H1 (cell line): Measurements from ENCODE around the gene CEACAM8. TPM values are rescaled to one million over a fixed set of nuclear protein-coding genes. Genes with fewer than 3 reads are reported as not detected.

ENCODE experiments used
- CTCF ChIA-PET: fragments of 300-600 bp; sonication (Branson Sonifier 250); formaldehyde crosslinking; loops from one replicate; lab custom pipeline; 2021; ENCODE audit not compliant: partially characterized antibody; lab: Charles Lee
- POLR2A ChIA-PET: fragments of 300-600 bp; sonication (Branson Sonifier 250); formaldehyde crosslinking; loops from one replicate; lab custom pipeline; 2021; ENCODE audit warnings: inconsistent platforms; ENCODE audit not compliant: partially characterized antibody; lab: Charles Lee
- DNase-seq, 2 experiments: peaks; one replicate each; pipeline versions ENCODE4 v3.0.0 to v3.0.0-alpha.2; 2010 to 2022; ENCODE audit warnings: low spot score in 2 of 2, low read depth in 1 of 2, mixed read lengths in 1 of 2
- FAIRE-seq: peaks from 2 replicates; lab custom pipeline; 2011; peaks lifted over from hg19 to GRCh38; lab: Jason Lieb, UNC
- H2AFZ ChIP-seq: 2 replicates; pipeline ENCODE4 v1.8.1; 2012; ENCODE audit warnings: low read length, inconsistent platforms
- H2AK5ac ChIP-seq: 2 replicates; pipeline ENCODE4 v1.6.1; 2013; ENCODE audit warnings: low read depth, low read length
- H2BK120ac ChIP-seq: replicated peaks from 2 replicates; pipeline ENCODE3; 2013; ENCODE audit warnings: low read depth, low read length, inconsistent platforms
- H2BK12ac ChIP-seq: 2 replicates; pipeline ENCODE4 v1.6.1; 2013; ENCODE audit warnings: low read depth, low read length
- H2BK15ac ChIP-seq: 2 replicates; pipeline ENCODE4 v1.6.1; 2013; ENCODE audit warnings: low read length
- H2BK20ac ChIP-seq: 2 replicates; pipeline ENCODE4 v1.6.1; 2013; ENCODE audit warnings: low read length
- H2BK5ac ChIP-seq: 2 replicates; pipeline ENCODE4 v1.6.1; 2013; ENCODE audit warnings: low read depth, low read length
- H3K14ac ChIP-seq: 2 replicates; pipeline ENCODE4 v1.6.1; 2013; ENCODE audit warnings: inconsistent platforms; ENCODE audit not compliant: insufficient read length
- H3K18ac ChIP-seq: 2 replicates; pipeline ENCODE4 v1.6.1; 2013; ENCODE audit warnings: low read length; ENCODE audit errors: extremely low read depth
- H3K23ac ChIP-seq: 2 replicates; pipeline ENCODE4 v1.6.1; 2013; ENCODE audit warnings: inconsistent platforms; ENCODE audit not compliant: insufficient read length
- H3K23me2 ChIP-seq: 2 replicates; pipeline ENCODE4 v1.6.1; 2013; ENCODE audit warnings: low read depth, low read length
- H3K27ac ChIP-seq: 2 replicates; pipeline ENCODE4 v1.6.1; 2011; ENCODE audit warnings: low read depth, low read length, inconsistent platforms
- H3K27me3 ChIP-seq, 4 experiments: replicated peaks in 1 of 4; 1 replicate in 1 of 4; 2 replicates in 3 of 4; pipeline versions ENCODE4 v1.6.1 to v1.8.1; 2011 to 2013; ENCODE audit warnings: low read length in 3 of 4, mild to moderate bottlenecking in 3 of 4, inconsistent platforms in 2 of 4, mixed read lengths in 2 of 4, moderate library complexity in 1 of 4; ENCODE audit not compliant: control insufficient read depth in 3 of 4, insufficient read depth in 3 of 4; ENCODE audit errors: extremely low read depth in 1 of 4
- H3K36me3 ChIP-seq, 4 experiments: 2 replicates each; pipeline versions ENCODE4 v1.6.1 to v1.8.1; 2011 to 2013; ENCODE audit warnings: mild to moderate bottlenecking in 4 of 4, low read length in 3 of 4, moderate library complexity in 2 of 4, control low read depth in 1 of 4, inconsistent platforms in 1 of 4; ENCODE audit not compliant: insufficient read depth in 4 of 4, control insufficient read depth in 2 of 4
- H3K4ac ChIP-seq: replicated peaks from 2 replicates; pipeline ENCODE3; 2013; ENCODE audit warnings: low read length, low read depth, mixed read lengths, inconsistent platforms; ENCODE audit not compliant: insufficient read length
- H3K4me1 ChIP-seq, 4 experiments: replicated peaks in 1 of 4; 1 replicate in 1 of 4; 2 replicates in 3 of 4; pipeline versions ENCODE4 v1.6.1 to v1.8.1; 2011 to 2013; ENCODE audit warnings: low read length in 3 of 4, inconsistent platforms in 2 of 4, mixed read lengths in 1 of 4; ENCODE audit not compliant: insufficient read depth in 4 of 4, control insufficient read depth in 3 of 4
- H3K4me2 ChIP-seq, 2 experiments: 2 replicates each; pipeline versions ENCODE4 v1.6.1 to v1.8.1; 2011 to 2013; ENCODE audit warnings: low read depth in 2 of 2, low read length in 2 of 2, control low read depth in 1 of 2, inconsistent platforms in 1 of 2, mild to moderate bottlenecking in 1 of 2; ENCODE audit not compliant: insufficient read depth in 1 of 2
- H3K4me3 ChIP-seq, 4 experiments: fragments of 200-600, 300-600 bp in 1 of 4; sonication (generic), shearing (Covaris generic), sonication (Bioruptor Twin) in 1 of 4; 2 replicates each; pipeline versions ENCODE4 v1.5.1 to v1.8.1; 2011 to 2016; ENCODE audit warnings: low read length in 4 of 4, low read depth in 3 of 4, control low read depth in 2 of 4, inconsistent platforms in 2 of 4, mild to moderate bottlenecking in 2 of 4, mixed read lengths in 1 of 4, moderate library complexity in 1 of 4; ENCODE audit not compliant: insufficient read depth in 2 of 4; ENCODE audit errors: extremely low read depth in 1 of 4
- H3K56ac ChIP-seq: replicated peaks from 2 replicates; pipeline ENCODE3; 2013; ENCODE audit warnings: low read depth, mild to moderate bottlenecking, mixed read lengths, low read length, inconsistent platforms; ENCODE audit not compliant: insufficient read length
- H3K79me1 ChIP-seq: 2 replicates; pipeline ENCODE4 v1.6.1; 2013; ENCODE audit warnings: low read depth, low read length, control low read depth
- H3K79me2 ChIP-seq, 2 experiments: 2 replicates each; pipeline versions ENCODE4 v1.6.1 to v1.8.1; 2012 to 2013; ENCODE audit warnings: low read length in 2 of 2, mild to moderate bottlenecking in 2 of 2, inconsistent platforms in 1 of 2; ENCODE audit not compliant: insufficient read depth in 2 of 2, control insufficient read depth in 1 of 2
- H3K9ac ChIP-seq, 4 experiments: replicated peaks in 1 of 4; 1 replicate in 1 of 4; 2 replicates in 3 of 4; pipeline versions ENCODE4 v1.6.1 to v1.8.1; 2011 to 2013; ENCODE audit warnings: low read depth in 3 of 4, low read length in 3 of 4, control low read depth in 2 of 4, mild to moderate bottlenecking in 2 of 4, moderate library complexity in 2 of 4, inconsistent platforms in 1 of 4; ENCODE audit errors: extremely low read depth in 1 of 4
- H3K9me3 ChIP-seq, 2 experiments: 2 replicates each; pipeline versions ENCODE4 v1.6.1 to v1.8.1; 2012 to 2013; ENCODE audit warnings: mild to moderate bottlenecking in 2 of 2, moderate library complexity in 2 of 2, control low read depth in 1 of 2, inconsistent platforms in 1 of 2, low read depth in 1 of 2, low read length in 1 of 2, mixed read lengths in 1 of 2; ENCODE audit not compliant: insufficient read depth in 2 of 2
- H4K20me1 ChIP-seq, 2 experiments: replicated peaks in 1 of 2; 2 replicates each; pipeline versions ENCODE3 to v1.8.1; 2011 to 2013; ENCODE audit warnings: inconsistent platforms in 2 of 2, low read length in 2 of 2, mild to moderate bottlenecking in 1 of 2; ENCODE audit not compliant: insufficient read depth in 2 of 2, control insufficient read depth in 1 of 2
- H4K5ac ChIP-seq: 2 replicates; pipeline ENCODE4 v1.6.1; 2013; ENCODE audit warnings: low read length, low read depth, mixed read lengths, inconsistent platforms; ENCODE audit not compliant: insufficient read length
- H4K8ac ChIP-seq: 2 replicates; pipeline ENCODE4 v1.8.0; 2013; ENCODE audit warnings: mild to moderate bottlenecking, moderate library complexity, low read length, inconsistent platforms; ENCODE audit not compliant: insufficient read depth; ENCODE audit errors: extremely low read depth
- H4K91ac ChIP-seq: replicated peaks from 2 replicates; pipeline ENCODE3; 2013; ENCODE audit warnings: low read length, mixed read lengths, inconsistent platforms; ENCODE audit not compliant: insufficient read length
- BCL11A ChIP-seq, 2 experiments: IDR thresholded peaks; one replicate each; pipeline ENCODE4 v1.6.1; 2011; ENCODE audit warnings: low read depth in 2 of 2, low read length in 2 of 2, mild to moderate bottlenecking in 2 of 2
- GTF2F1 ChIP-seq: IDR thresholded peaks from 2 replicates; pipeline ENCODE4 v1.6.1; 2012; ENCODE audit warnings: low read depth, low read length, improper control_type of control experiment, borderline replicate concordance
- HDAC2 ChIP-seq, 2 experiments: fragments of 300-600 bp in 1 of 2; sonication (generic) in 1 of 2; IDR thresholded peaks; 2 replicates each; pipeline ENCODE4 v1.6.1; 2011 to 2012; ENCODE audit warnings: low read depth in 2 of 2, low read length in 2 of 2, mild to moderate bottlenecking in 2 of 2, moderate library complexity in 2 of 2, borderline replicate concordance in 1 of 2, inconsistent platforms in 1 of 2
- HDAC6 ChIP-seq: IDR thresholded peaks from one replicate; pipeline ENCODE4 v1.7.1; 2012; ENCODE audit warnings: low read depth, mild to moderate bottlenecking, inconsistent platforms, low read length, moderate library complexity
- SP2 ChIP-seq: IDR thresholded peaks from 2 replicates; pipeline ENCODE4 v1.6.1; 2012; ENCODE audit warnings: mild to moderate bottlenecking, low read length, inconsistent platforms
- WGBS, 2 experiments: shearing (Covaris generic) in 1 of 2; methylation state at CpG; one replicate each; pipeline versions ENCODE4 v1.1.6 to v1.1.7; 2013 to 2015; ENCODE audit warnings: low lambda C conversion rate in 2 of 2, mixed read lengths in 2 of 2, inconsistent platforms in 1 of 2, low coverage in 1 of 2, missing lambda C conversion rate in 1 of 2; ENCODE audit not compliant: insufficient replicate concordance in 2 of 2, insufficient coverage in 1 of 2, insufficient read length in 1 of 2; ENCODE audit errors: extremely low coverage in 1 of 2, missing lambda C conversion rate in 1 of 2; 5-methylcytosine and 5-hydroxymethylcytosine counted together
- polyA plus RNA-seq, 7 experiments: library from polyadenylated mRNA; depleted of rRNA in 3 of 7; stranded (reverse) in 5 of 7; unstranded in 2 of 7; fragments of >200 nt in 5 of 7; fragments of 200-250 nt in 2 of 7; gene quantifications; 1 replicate in 5 of 7; 2 replicates in 1 of 7; 4 replicates in 1 of 7; pipeline versions ENCODE4 v1.2.1 to v1.2.3, GENCODE V29; 2011 to 2013; ENCODE audit warnings: missing spikeins in 2 of 7, mixed read lengths in 2 of 7
- total RNA-seq: library from RNA; stranded (reverse); fragmentation: NEBNext Ultra II Directional; extraction: Animal tissue kit (Norgen Biotek cat#: 25700); gene quantifications from 2 replicates; pipeline ENCODE4 v1.2.1, GENCODE V29; 2021

Gene CEACAM8
- total and polyA plus RNA-seq, 2 of the 8 experiments (the other 6 are each of a cell fraction or from before 2014, with no cell fraction given): not detected

DNA sequence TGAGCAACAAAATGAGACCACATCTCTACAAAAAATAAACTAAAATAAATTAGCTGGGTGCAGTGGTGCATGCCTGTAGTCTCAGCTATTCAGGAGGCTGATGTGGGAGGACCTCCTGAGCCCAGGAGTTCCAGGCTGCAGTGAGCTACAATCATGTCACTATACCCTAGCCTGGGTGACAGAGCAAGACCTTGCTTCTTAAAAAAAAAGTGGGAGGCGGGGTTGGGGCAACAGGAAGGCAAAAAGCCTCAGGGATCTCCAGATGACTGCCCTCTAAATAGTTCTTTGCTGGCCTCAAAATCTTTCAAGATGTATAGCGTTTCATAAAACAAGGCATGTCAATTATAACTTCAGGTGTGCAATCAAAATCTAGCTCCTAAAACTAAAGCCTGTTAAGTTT, 18.5 kb downstream of the CEACAM8 start:
- Histone ChIP-seq H2AFZ (no peak overlapping the region), H3K79me2 (no peaks in the 10 kb centered on the region), H2BK120ac (no peak overlapping the region), H2BK12ac (no peak overlapping the region), H4K20me1 (no peaks in the 10 kb centered on the region), H4K91ac (no peak overlapping the region), H3K23ac (no peak overlapping the region), H2AK5ac (no peak overlapping the region), H3K56ac (no peak overlapping the region), H3K27me3 (no peaks in the 10 kb centered on the region), H3K36me3 (no peaks in the 10 kb centered on the region), H4K5ac (no peak overlapping the region), H4K8ac (no peak overlapping the region), H3K9ac (no peak overlapping the region), H3K4me2 (no peak overlapping the region), H3K14ac (no peak overlapping the region), H3K79me1 (no peaks in the 10 kb centered on the region), H2BK5ac (no peak overlapping the region), H3K18ac (no peak overlapping the region), H3K4me1 (no peaks in the 10 kb centered on the region; a peak in 1 of 7 replicates), H2BK15ac (no peak overlapping the region), H3K23me2 (no peaks in the 10 kb centered on the region), H3K4ac (no peak overlapping the region), H2BK20ac (no peak overlapping the region), H3K27ac (no peak overlapping the region), H3K4me3 (no peak overlapping the region), H3K9me3 (peaks cover 4 to 11% of the 10 kb centered on the region in 2 experiments; a peak in 2 of 4 replicates)
- TF ChIP-seq SP2: no peak
- TF ChIP-seq GTF2F1: no peak
- TF ChIP-seq HDAC2 (IDR thresholded peaks at IDR 0.05; ENCODE audit: borderline replicate concordance in 1 of 2, low read depth in 2 of 2, low read length in 2 of 2): no peak
- TF ChIP-seq HDAC6: no peak
- TF ChIP-seq BCL11A (IDR thresholded peaks at IDR 0.05; ENCODE audit: low read depth in 2 of 2, low read length in 2 of 2): no peak
- WGBS, 2 experiments: 64% methylated on average over 2 of the region's 2 CpGs; no CpG with 5 or more reads in 1 of the 2 experiments
- FAIRE-seq (no peak), DNase-seq (no peak)
- POLR2A ChIA-PET: no interaction called here
- CTCF ChIA-PET: interaction anchor here (0.7 to 2.0 kb wide), 5 partner anchors 9 to 136 kb away, joined by 3 to 7 read pairs (median 6); no protein-coding TSS in a partner anchor
